Left lung (tissue), 10 donors: Measurements from ENCODE around the gene GPC5. TPM values are rescaled to one million over a fixed set of nuclear protein-coding genes. Genes with fewer than 3 reads are reported as not detected.

ENCODE experiments used
- ATAC-seq: fragments of 200-7000 bp; cut with Tn5 transposase; one replicate; pipeline ENCODE4 v1.9.1; 2020; ENCODE audit warnings: moderate library complexity
- DNase-seq, 4 donors: peaks; one replicate each; pipeline ENCODE4 v3.0.0-alpha.2; 2013 to 2020
- H3K27ac ChIP-seq, 2 donors: fragments of 200-600 bp; sonication (generic) in 1 of 2; one replicate each; pipeline versions ENCODE4 v1.5.0 to v1.8.0; 2020 to 2021
- H3K27me3 ChIP-seq, 2 donors: fragments of 200-600 bp; sonication (generic) in 1 of 2; one replicate each; pipeline versions ENCODE4 v1.5.0 to v1.8.0; 2020 to 2021
- H3K36me3 ChIP-seq, 2 donors: fragments of 200-600 bp; sonication (generic) in 1 of 2; one replicate each; pipeline versions ENCODE4 v1.5.0 to v1.8.0; 2020 to 2021
- H3K4me1 ChIP-seq, 2 donors: fragments of 200-600 bp; one replicate each; pipeline ENCODE4 v1.8.0; 2021
- H3K4me3 ChIP-seq, 2 donors: fragments of 200-600 bp; sonication (generic) in 1 of 2; one replicate each; pipeline versions ENCODE4 v1.5.0 to v1.8.0; 2020 to 2021; ENCODE audit warnings: mild to moderate bottlenecking in 1 of 2
- H3K9me3 ChIP-seq, 2 donors: fragments of 200-600 bp; sonication (generic) in 1 of 2; one replicate each; pipeline versions ENCODE4 v1.5.0 to v1.8.0; 2020 to 2021
- CTCF ChIP-seq, 2 donors: fragments of 200-600 bp; sonication (generic) in 1 of 2; IDR thresholded peaks; one replicate each; pipeline versions ENCODE4 v1.5.0 to v1.8.0; 2021; ENCODE audit warnings: antibody characterized with exemption in 2 of 2
- intact Hi-C, 2 donors: fragments of 100-400 bp; cut with DNase I; formaldehyde crosslinking; loops; one replicate each; pipeline versions ENCODE4 v1.11.2 to v1.14.2; 2022
- polyA plus RNA-seq, 6 donors: library from polyadenylated mRNA; unstranded; fragments of 120-200 nt; gene quantifications; one replicate each; pipeline ENCODE4 v1.2.1, GENCODE V29; 2013; ENCODE audit not compliant: insufficient read length in 6 of 6
- total RNA-seq, 2 donors: library from RNA; stranded (reverse); fragmentation: NEBNext Ultra II Directional; extraction: Animal tissue kit (Norgen Biotek cat#: 25700); gene quantifications; one replicate each; pipeline ENCODE4 v1.2.1, GENCODE V29; 2021
- donor health status: DM: no; HTN: yes; CAD: no.
- donor health status: DM: no; HTN: no; CAD: no.

GPC5 gene
- total and polyA plus RNA-seq, 8 donors: 9.2 to 19.5 (median 11.5) TPM

GRCh38 chr13:92103689-92104153 lies 705.3 kb downstream of the GPC5 start:
- H3K4me1 ChIP-seq: peaks cover 0 to 4% of the 10 kb centered on the region in 2 donors
- ATAC-seq (peak; percentile 91), DNase-seq (peak in 2 of 4 donors; percentile 13 to 15)
- no peak overlapping the region for H3K27ac ChIP-seq
- no peaks in the 10 kb centered on the region for H3K9me3 ChIP-seq
- H3K27me3 ChIP-seq: no peaks in the 10 kb centered on the region
- intact Hi-C loops: no loop called here
- no peaks in the 10 kb centered on the region for H3K36me3 ChIP-seq
- no peak for TF ChIP-seq CTCF (IDR thresholded peaks at IDR 0.05)
- H3K4me3 ChIP-seq: no peak overlapping the region

- intact Hi-C loops: no loop called here
- no peak for ATAC-seq
- peak in 1 of 4 donors; percentile 3 for DNase-seq
- Histone ChIP-seq H3K27me3 (no peaks in the 10 kb centered on the region), H3K4me3 (no peak overlapping the region), H3K4me1 (no peaks in the 10 kb centered on the region), H3K27ac (no peak overlapping the region), H3K36me3 (no peaks in the 10 kb centered on the region), H3K9me3 (no peaks in the 10 kb centered on the region)
- no peak for TF ChIP-seq CTCF (IDR thresholded peaks at IDR 0.05)
These were observed 723.9 kb downstream of the GPC5 start for GRCh38 chr13:92122186-92122853.

GRCh38 chr13:92126399-92126798 lies 728.0 kb downstream of the GPC5 start:
- no peaks in the 10 kb centered on the region for H3K4me1 ChIP-seq
- TF ChIP-seq CTCF (IDR thresholded peaks at IDR 0.05): no peak
- ATAC-seq (no peak), DNase-seq (no peak)
- no peaks in the 10 kb centered on the region for H3K27me3 ChIP-seq
- intact Hi-C loops: no loop called here
- H3K4me3 ChIP-seq: no peak overlapping the region
- H3K9me3 ChIP-seq: no peaks in the 10 kb centered on the region
- no peaks in the 10 kb centered on the region for H3K36me3 ChIP-seq
- H3K27ac ChIP-seq: no peak overlapping the region

- intact Hi-C loops: no loop called here
- H3K36me3 ChIP-seq: no peaks in the 10 kb centered on the region
- TF ChIP-seq CTCF (IDR thresholded peaks at IDR 0.05): no peak
These were observed 737.1 kb downstream of the GPC5 start for GRCh38 chr13:92135509-92135908.

GRCh38 chr13:92136449-92137155 lies 738.2 kb downstream of the GPC5 start:
- TF ChIP-seq CTCF (IDR thresholded peaks at IDR 0.05): no peak
- no peaks in the 10 kb centered on the region for H3K36me3 ChIP-seq

More at GRCh38 chr13:92135509-92135908, 737.1 kb downstream of the GPC5 start:
- H3K9me3 ChIP-seq: no peaks in the 10 kb centered on the region
- H3K4me1 ChIP-seq: no peaks in the 10 kb centered on the region
- H3K27me3 ChIP-seq: no peaks in the 10 kb centered on the region
- no peak overlapping the region for H3K27ac ChIP-seq
- H3K4me3 ChIP-seq: no peak overlapping the region
- ATAC-seq: no peak
- no peak for DNase-seq

More at GRCh38 chr13:92136449-92137155, 738.2 kb downstream of the GPC5 start:
- intact Hi-C loops: no loop called here
- no peak for DNase-seq
- no peaks in the 10 kb centered on the region for H3K27me3 ChIP-seq
- H3K4me3 ChIP-seq: no peak overlapping the region
- no peak overlapping the region for H3K27ac ChIP-seq
- ATAC-seq: no peak
- no peaks in the 10 kb centered on the region for H3K4me1 ChIP-seq
- no peaks in the 10 kb centered on the region for H3K9me3 ChIP-seq
